CD4-positive, alpha-beta T cell (primary cell): Measurements from ENCODE around the gene NDN. TPM values are rescaled to one million over a fixed set of nuclear protein-coding genes. Genes with fewer than 3 reads are reported as not detected.

ENCODE experiments used
- ATAC-seq: fragments of 200-7000 bp; cut with Tn5 transposase; one replicate; pipeline ENCODE4 v1.10.0; 2022; ENCODE audit warnings: mild to moderate bottlenecking; ENCODE audit not compliant: poor library complexity
- CTCF ChIA-PET: fragments of 350-600 bp; sonication (Branson Sonifier 250); formaldehyde crosslinking; loops from one replicate; lab custom pipeline; 2021; ENCODE audit warnings: antibody characterized with exemption, inconsistent platforms; lab: Charles Lee
- POLR2A ChIA-PET: fragments of 350-600 bp; sonication (Branson Sonifier 250); formaldehyde crosslinking; loops from one replicate; lab custom pipeline; 2021; ENCODE audit warnings: antibody characterized with exemption, inconsistent platforms; lab: Charles Lee
- DNase-seq, 14 experiments: peaks; one replicate each; pipeline ENCODE4 v3.0.0-alpha.2; 2013 to 2020; ENCODE audit warnings: mixed read lengths in 2 of 14
- H3K27ac ChIP-seq, 2 donors: one replicate each; pipeline versions ENCODE4 v1.5.1 to v1.7.0; 2013; ENCODE audit warnings: low read length in 2 of 2, low read depth in 1 of 2, mild to moderate bottlenecking in 1 of 2
- H3K27me3 ChIP-seq, 2 experiments: 1 replicate in 1 of 2; 2 replicates in 1 of 2; pipeline versions ENCODE4 v1.6.1 to v1.7.0; 2013; ENCODE audit warnings: low read length in 2 of 2, control low read depth in 1 of 2, mild to moderate bottlenecking in 1 of 2, moderate library complexity in 1 of 2; ENCODE audit not compliant: insufficient read depth in 2 of 2, control insufficient read depth in 1 of 2
- H3K36me3 ChIP-seq: one replicate; pipeline ENCODE4 v1.6.1; 2013; ENCODE audit warnings: low read length, control low read depth; ENCODE audit not compliant: insufficient read depth
- H3K4me1 ChIP-seq: one replicate; pipeline ENCODE4 v1.6.1; 2013; ENCODE audit warnings: low read length, control low read depth; ENCODE audit not compliant: insufficient read depth
- H3K4me3 ChIP-seq: one replicate; pipeline ENCODE4 v1.5.1; 2013; ENCODE audit warnings: mild to moderate bottlenecking, low read length, moderate library complexity
- H3K9me3 ChIP-seq, 2 experiments: 1 replicate in 1 of 2; 2 replicates in 1 of 2; pipeline versions ENCODE4 v1.6.1 to v1.7.0; 2013; ENCODE audit warnings: low read length in 2 of 2, mild to moderate bottlenecking in 2 of 2, control low read depth in 1 of 2, moderate library complexity in 1 of 2; ENCODE audit not compliant: control insufficient read depth in 1 of 2, insufficient read depth in 1 of 2
- H3K27ac Mint-ChIP-seq: one replicate; pipeline ENCODE4 v1.8.0; 2020; ENCODE audit warnings: mixed read lengths
- H3K27me3 Mint-ChIP-seq: one replicate; pipeline ENCODE4 v1.8.0; 2021; ENCODE audit warnings: mixed read lengths
- H3K36me3 Mint-ChIP-seq: one replicate; pipeline ENCODE4 v1.8.0; 2021; ENCODE audit warnings: low read depth, mixed read lengths
- H3K4me1 Mint-ChIP-seq: one replicate; pipeline ENCODE4 v1.8.0; 2021; ENCODE audit warnings: low read depth, mixed read lengths
- H3K4me3 Mint-ChIP-seq: one replicate; pipeline ENCODE4 v1.8.0; 2020; ENCODE audit warnings: mild to moderate bottlenecking, mixed read lengths
- H3K9me3 Mint-ChIP-seq: one replicate; pipeline ENCODE4 v1.8.0; 2020; ENCODE audit warnings: mixed read lengths
- intact Hi-C, 2 experiments: fragments of 100-400 bp; cut with DNase I in 1 of 2; cut with micrococcal nuclease in 1 of 2; formaldehyde crosslinking; loops; one replicate each; pipeline versions ENCODE4 v1.15.1 to v1.9.0; 2023 to 2025; cut with DNase I, micrococcal nuclease
- total RNA-seq, 174 experiments: library from RNA in 2 of 174; stranded (reverse) in 2 of 174; gene quantifications; one replicate each; pipeline ENCODE4 v1.2.3 and lab custom pipeline; 2021 to 2026
- TF ChIP-seq, protein P1 (sequence below): fragments of 200-600 bp; IDR thresholded peaks from one replicate; pipeline ENCODE4 v1.8.0; 2022; ENCODE audit warnings: antibody characterized with exemption, mild to moderate bottlenecking

The NDN gene
- total RNA-seq, 2 experiments from 2014 or later = not detected

DNA sequence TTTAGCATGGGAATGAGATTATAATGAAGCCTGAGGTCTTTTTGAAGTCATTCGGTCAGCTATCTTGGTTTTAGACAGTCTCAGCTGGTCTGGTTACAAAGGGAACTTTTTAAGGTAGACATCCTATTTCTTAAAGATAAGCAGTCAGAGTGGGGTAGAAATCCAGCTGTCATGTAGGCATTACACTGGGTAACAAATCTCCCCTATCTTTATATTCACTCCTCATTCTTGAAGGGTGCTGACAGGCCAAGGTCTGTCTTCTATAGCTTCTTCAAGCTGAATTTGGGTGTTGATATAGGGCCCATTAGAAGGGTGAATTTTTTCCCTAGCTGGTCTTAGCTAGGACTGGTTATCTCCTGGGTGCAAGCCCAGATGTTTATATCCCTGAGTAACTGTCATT is 21.2 kb upstream of the NDN start:
- H3K4me3 Mint-ChIP-seq = no peak overlapping the region
- DNase-seq (no peak), ATAC-seq (no peak)
- H3K4me1 Mint-ChIP-seq = no peaks in the 10 kb centered on the region
- TF ChIP-seq, protein P1, sequence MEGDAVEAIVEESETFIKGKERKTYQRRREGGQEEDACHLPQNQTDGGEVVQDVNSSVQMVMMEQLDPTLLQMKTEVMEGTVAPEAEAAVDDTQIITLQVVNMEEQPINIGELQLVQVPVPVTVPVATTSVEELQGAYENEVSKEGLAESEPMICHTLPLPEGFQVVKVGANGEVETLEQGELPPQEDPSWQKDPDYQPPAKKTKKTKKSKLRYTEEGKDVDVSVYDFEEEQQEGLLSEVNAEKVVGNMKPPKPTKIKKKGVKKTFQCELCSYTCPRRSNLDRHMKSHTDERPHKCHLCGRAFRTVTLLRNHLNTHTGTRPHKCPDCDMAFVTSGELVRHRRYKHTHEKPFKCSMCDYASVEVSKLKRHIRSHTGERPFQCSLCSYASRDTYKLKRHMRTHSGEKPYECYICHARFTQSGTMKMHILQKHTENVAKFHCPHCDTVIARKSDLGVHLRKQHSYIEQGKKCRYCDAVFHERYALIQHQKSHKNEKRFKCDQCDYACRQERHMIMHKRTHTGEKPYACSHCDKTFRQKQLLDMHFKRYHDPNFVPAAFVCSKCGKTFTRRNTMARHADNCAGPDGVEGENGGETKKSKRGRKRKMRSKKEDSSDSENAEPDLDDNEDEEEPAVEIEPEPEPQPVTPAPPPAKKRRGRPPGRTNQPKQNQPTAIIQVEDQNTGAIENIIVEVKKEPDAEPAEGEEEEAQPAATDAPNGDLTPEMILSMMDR = no peak
- H3K9me3 Mint-ChIP-seq = peaks cover 5% of the 10 kb centered on the region
- Histone ChIP-seq H3K27me3 (no peaks in the 10 kb centered on the region), H3K4me1 (no peaks in the 10 kb centered on the region), H3K4me3 (no peak overlapping the region), H3K9me3 (peaks cover 0 to 6% of the 10 kb centered on the region in 2 experiments), H3K27ac (no peak overlapping the region), H3K36me3 (no peaks in the 10 kb centered on the region)
- ChIA-PET CTCF (no interaction called here), POLR2A (no interaction called here)
- H3K27me3 Mint-ChIP-seq = no peaks in the 10 kb centered on the region
- no peak overlapping the region for H3K27ac Mint-ChIP-seq
- no peaks in the 10 kb centered on the region for H3K36me3 Mint-ChIP-seq
- intact Hi-C loops = no loop called here

DNA sequence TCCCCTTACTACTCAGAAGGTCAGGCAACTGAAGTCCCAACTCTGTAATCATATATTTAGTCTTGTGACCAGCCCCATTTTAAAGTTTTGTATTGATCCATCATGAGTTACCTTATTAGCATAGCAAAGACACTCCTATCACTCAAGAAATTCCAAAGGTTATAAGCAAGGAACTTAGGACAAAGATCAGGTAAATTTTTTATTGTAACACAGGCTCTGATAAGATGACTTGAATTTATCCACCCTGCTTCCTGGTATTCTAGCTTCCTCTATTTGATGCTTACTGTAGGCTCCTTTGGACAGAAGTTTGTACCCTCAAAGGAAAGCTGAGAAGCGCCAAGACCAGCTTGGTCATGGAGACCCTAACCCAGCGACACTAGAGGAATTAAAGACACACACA is 8.2 kb upstream of the NDN start:
- CTCF ChIA-PET = no interaction called here
- no peaks in the 10 kb centered on the region for H3K4me1 Mint-ChIP-seq
- Histone ChIP-seq H3K27me3 (no peaks in the 10 kb centered on the region), H3K4me3 (no peak overlapping the region), H3K36me3 (no peaks in the 10 kb centered on the region), H3K27ac (no peak overlapping the region), H3K9me3 (peaks cover 0 to 5% of the 10 kb centered on the region in 2 experiments), H3K4me1 (no peaks in the 10 kb centered on the region)
- no peaks in the 10 kb centered on the region for H3K36me3 Mint-ChIP-seq
- intact Hi-C loops = no loop called here
- no peak overlapping the region for H3K27ac Mint-ChIP-seq
- TF ChIP-seq, protein P1 = no peak
- H3K4me3 Mint-ChIP-seq = no peak overlapping the region
- POLR2A ChIA-PET = no interaction called here
- DNase-seq = no peak
- no peak for ATAC-seq
- H3K9me3 Mint-ChIP-seq = peaks cover 6% of the 10 kb centered on the region
- no peaks in the 10 kb centered on the region for H3K27me3 Mint-ChIP-seq

DNA sequence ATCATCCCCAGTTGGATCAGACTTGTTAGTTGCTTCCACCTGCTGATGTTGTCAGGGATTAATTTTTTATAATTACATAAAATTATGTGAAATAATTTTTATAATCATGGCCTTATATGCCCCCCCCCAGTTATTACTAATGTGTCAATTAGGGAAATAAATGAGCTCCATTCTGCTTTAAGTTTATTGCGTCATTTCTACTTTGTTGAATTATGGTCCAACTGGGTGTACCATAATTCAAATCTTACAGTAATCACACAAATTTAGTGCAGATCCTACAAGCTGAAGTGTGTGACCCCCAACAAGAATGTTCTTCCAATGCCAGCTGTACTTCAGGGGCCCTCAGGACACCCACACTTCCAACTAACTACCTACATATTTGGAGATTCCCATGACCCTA is 7.5 kb upstream of the NDN start:
- H3K36me3 ChIP-seq = no peaks in the 10 kb centered on the region
- no peaks in the 10 kb centered on the region for H3K27me3 Mint-ChIP-seq
- no peak for ATAC-seq
- H3K4me3 ChIP-seq = no peak overlapping the region
- intact Hi-C loops = no loop called here
- no peaks in the 10 kb centered on the region for H3K4me1 Mint-ChIP-seq
- peaks cover 6% of the 10 kb centered on the region for H3K9me3 Mint-ChIP-seq
- ChIA-PET POLR2A (no interaction called here), CTCF (no interaction called here)
- H3K4me1 ChIP-seq = no peaks in the 10 kb centered on the region
- peaks cover 0 to 6% of the 10 kb centered on the region in 2 experiments for H3K9me3 ChIP-seq
- H3K27ac Mint-ChIP-seq = no peak overlapping the region
- H3K27me3 ChIP-seq = no peaks in the 10 kb centered on the region
- no peak overlapping the region for H3K27ac ChIP-seq
- no peaks in the 10 kb centered on the region for H3K36me3 Mint-ChIP-seq
- TF ChIP-seq, protein P1 = no peak
- no peak overlapping the region for H3K4me3 Mint-ChIP-seq
- no peak for DNase-seq
